ENCODE data around the gene KIF21A.
A peak's percentile ranks its signal among the peaks of the same experiment; 100 is the strongest.
"Not testable (repeated sequence)": the region's sequence is repeated elsewhere in the genome, so short reads cannot be mapped to it uniquely, and the experiment has no call there.

KIF21A gene

GRCh38 chr12:39443081-39443928 lies at the start of gene KIF21A:
Gene KIF21A, minus strand, starts transcription at chr12:39443120. Its CDS starts 150 bp downstream, at chr12:39442970.
- peak; percentile 48 for TF ChIP-seq CTCF (IDR thresholded peaks at IDR 0.05; ENCODE audit: control extremely low read depth, extremely low read depth, low read depth, missing control alignments)
- ChIA-PET POLR2A (interaction anchor here (0.7 to 1.1 kb wide), 2 partner anchors 59 to 173 kb away, joined by 3 to 4 read pairs; no protein-coding TSS in a partner anchor), CTCF (interaction anchor here (0.7 to 2.0 kb wide), 12 partner anchors 9 to 175 kb away, joined by 3 to 11 read pairs (median 4); no protein-coding TSS in a partner anchor)
- peak; percentile 90 for DNase-seq (ENCODE audit: extremely low spot score)

GRCh38 chr12:39490500-39491282 lies 47.8 kb upstream of the KIF21A start:
- CTCF ChIA-PET = interaction anchor here (1.4 to 2.4 kb wide), 6 partner anchors 11 to 217 kb away, joined by 3 to 5 read pairs (median 4); no protein-coding TSS in a partner anchor
- POLR2A ChIA-PET = no interaction called here
- no peak for TF ChIP-seq CTCF (IDR thresholded peaks at IDR 0.05; ENCODE audit: control extremely low read depth, extremely low read depth, low read depth, missing control alignments)
- no peak for DNase-seq (ENCODE audit: extremely low spot score)

GRCh38 chr12:39483597-39483996 lies 40.7 kb upstream of the KIF21A start:
- DNase-seq (ENCODE audit: extremely low spot score) = no peak
- TF ChIP-seq CTCF (IDR thresholded peaks at IDR 0.05; ENCODE audit: control extremely low read depth, extremely low read depth, low read depth, missing control alignments) = no peak
- ChIA-PET POLR2A (no interaction called here), CTCF (interaction anchor here (1.7 kb wide), 1 partner anchor 56 kb away, joined by 4 read pairs; no protein-coding TSS in a partner anchor)

- ChIA-PET POLR2A (no interaction called here), CTCF (no interaction called here)
- no peak for TF ChIP-seq CTCF (IDR thresholded peaks at IDR 0.05; ENCODE audit: control extremely low read depth, extremely low read depth, low read depth, missing control alignments)
- no peak for DNase-seq (ENCODE audit: extremely low spot score)
Measured at GRCh38 chr12:39483042-39483441, 40.1 kb upstream of the KIF21A start.

GRCh38 chr12:39476894-39477293 lies 34.0 kb upstream of the KIF21A start:
- CTCF ChIA-PET = interaction anchor here (1.2 kb wide), 1 partner anchor 48 kb away, joined by 3 read pairs; no protein-coding TSS in a partner anchor
- TF ChIP-seq CTCF (IDR thresholded peaks at IDR 0.05; ENCODE audit: control extremely low read depth, extremely low read depth, low read depth, missing control alignments) = no peak
- no peak for DNase-seq (ENCODE audit: extremely low spot score)
- POLR2A ChIA-PET = no interaction called here

- CTCF ChIA-PET = no interaction called here
- POLR2A ChIA-PET = no interaction called here
- no peak for TF ChIP-seq CTCF (IDR thresholded peaks at IDR 0.05; ENCODE audit: control extremely low read depth, extremely low read depth, low read depth, missing control alignments)
- DNase-seq (ENCODE audit: extremely low spot score) = no peak
Measured at GRCh38 chr12:39476121-39476520, 33.2 kb upstream of the KIF21A start.

- DNase-seq (ENCODE audit: extremely low spot score); POLR2A ChIA-PET; CTCF ChIA-PET: not testable (repeated sequence)
Measured at GRCh38 chr12:39475136-39475535, 32.2 kb upstream of the KIF21A start.
